Spleen (tissue), 7 donors: ENCODE data around the gene BARX2.

ENCODE experiments used
- CTCF ChIP-seq, 11 experiments: fragments of 200-600 bp in 7 of 11; fragments of 450-650 bp in 4 of 11; sonication (generic) in 4 of 11; IDR thresholded peaks in 8 of 11; conservative IDR thresholded peaks in 3 of 11; 1 replicate in 7 of 11; 2 replicates in 4 of 11; pipeline versions ENCODE4 v1.4.0 to v1.8.0; 2016 to 2021; ENCODE audit warnings: antibody characterized with exemption in 11 of 11, inconsistent platforms in 4 of 11, mild to moderate bottlenecking in 1 of 11
- POLR2AphosphoS5 ChIP-seq, 3 donors: sonication (generic); formaldehyde crosslinking; IDR thresholded peaks; one replicate each; pipeline ENCODE4 v1.5.1; 2017; ENCODE audit warnings: antibody characterized with exemption in 3 of 3
- donor health status: DM: no; HTN: no; CAD: no; lungs with moderate emphysema.
- donor health status: DM: no; HTN: no; CAD: no.
- donor health status: DM: no; HTN: no; CAD: no.

DNA sequence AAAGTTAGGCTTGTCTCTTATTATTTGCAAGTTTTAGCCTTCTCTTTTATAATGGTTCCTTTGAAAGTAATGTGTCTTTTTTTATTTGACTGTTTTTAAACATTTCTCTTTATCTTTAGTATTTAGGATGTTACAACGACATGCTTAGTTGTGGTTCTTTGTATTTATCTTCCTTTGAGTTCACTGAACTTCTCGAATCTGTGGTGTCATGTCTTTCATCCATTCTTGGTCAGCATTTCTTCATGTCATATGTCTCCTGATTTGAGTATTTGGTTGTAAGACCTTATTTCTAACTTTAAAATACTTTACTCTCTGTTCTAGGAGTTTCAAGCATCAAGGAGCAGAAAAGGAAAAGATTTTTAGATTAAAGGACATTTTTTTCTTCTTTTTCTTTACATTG, 15.9 kb upstream of the BARX2 start:
- TF ChIP-seq CTCF (IDR thresholded peaks at IDR 0.05 in 8 of 11, conservative IDR thresholded peaks at IDR 0.05 in 3 of 11) (no peak), POLR2AphosphoS5 (IDR thresholded peaks at IDR 0.05) (no peak)
